WTC11 (cell line): ENCODE measurements around the gene HDLBP. TPM values are rescaled to one million over a fixed set of nuclear protein-coding genes. Genes with fewer than 3 reads are reported as not detected.
A peak's percentile ranks its signal among the peaks of the same experiment; 100 is the strongest.

ENCODE experiments used
- ATAC-seq: fragments of 200-7000 bp; cut with Tn5 transposase; 2 replicates; pipeline ENCODE4 v1.10.0; 2021; ENCODE audit warnings: mild to moderate bottlenecking, moderate library complexity
- CTCF ChIA-PET: fragments of 300-600 bp; sonication (Branson Sonifier 250); formaldehyde crosslinking; loops from one replicate; lab custom pipeline; 2021; ENCODE audit warnings: antibody characterized with exemption; lab: Charles Lee
- POLR2A ChIA-PET: fragments of 350-600 bp; sonication (Branson Sonifier 250); formaldehyde crosslinking; loops from one replicate; lab custom pipeline; 2021; ENCODE audit warnings: antibody characterized with exemption; lab: Charles Lee
- DNase-seq: peaks from one replicate; pipeline ENCODE4 v3.0.0; 2021; ENCODE audit warnings: low spot score
- H3K27ac Mint-ChIP-seq: 2 replicates; pipeline ENCODE4 v1.8.0; 2021; ENCODE audit warnings: mixed read lengths
- H3K27me3 Mint-ChIP-seq: 2 replicates; pipeline ENCODE4 v1.8.0; 2021; ENCODE audit warnings: low read depth, mild to moderate bottlenecking, moderate library complexity, mixed read lengths
- H3K36me3 Mint-ChIP-seq: 2 replicates; pipeline ENCODE4 v1.8.0; 2021; ENCODE audit warnings: mixed read lengths
- H3K4me1 Mint-ChIP-seq: 2 replicates; pipeline ENCODE4 v1.8.0; 2022; ENCODE audit warnings: mixed read lengths
- H3K4me3 Mint-ChIP-seq: 2 replicates; pipeline ENCODE4 v1.8.0; 2021; ENCODE audit warnings: mild to moderate bottlenecking, moderate library complexity, mixed read lengths
- H3K9me3 Mint-ChIP-seq: 2 replicates; pipeline ENCODE4 v1.8.0; 2021; ENCODE audit warnings: mixed read lengths
- ESRRA ChIP-seq: sonication (generic); formaldehyde crosslinking; IDR thresholded peaks from 2 replicates; pipeline ENCODE4 v1.8.1; 2022; ENCODE audit warnings: mild to moderate bottlenecking, missing genetic modification reagents, borderline replicate concordance
- HMGA2 ChIP-seq: fragments of 250-450 bp; sonication (Bioruptor Pico); IDR thresholded peaks from 2 replicates; pipeline ENCODE4 v1.4.0; 2021; ENCODE audit warnings: mild to moderate bottlenecking, moderate library complexity
- PRRX2 ChIP-seq: fragments of 250-450 bp; sonication (Bioruptor Pico); IDR thresholded peaks from 2 replicates; pipeline ENCODE4 v1.8.0; 2021; ENCODE audit warnings: mild to moderate bottlenecking
- SMAD4 ChIP-seq: sonication (generic); formaldehyde crosslinking; IDR thresholded peaks from 2 replicates; pipeline ENCODE4 v1.8.0; 2022; ENCODE audit warnings: mild to moderate bottlenecking, missing genetic modification reagents
- TEAD1 ChIP-seq: sonication (generic); formaldehyde crosslinking; IDR thresholded peaks from 2 replicates; pipeline ENCODE4 v1.8.0; 2022; ENCODE audit warnings: mild to moderate bottlenecking, missing genetic modification reagents
- total RNA-seq: library from RNA; stranded (reverse); gene quantifications from 3 replicates; pipeline ENCODE4 v1.2.3, GENCODE V29; 2021
- TF ChIP-seq, protein P1 (sequence below): fragments of 250-450 bp; sonication (Bioruptor Pico); IDR thresholded peaks from 2 replicates; pipeline ENCODE4 v1.9.0; 2021; ENCODE audit warnings: mild to moderate bottlenecking, borderline replicate concordance
- TF ChIP-seq, protein P2 (sequence below): fragments of 250-450 bp; sonication (Bioruptor Pico); IDR thresholded peaks from 2 replicates; pipeline ENCODE4 v2.1.2; 2022; ENCODE audit warnings: mild to moderate bottlenecking, moderate library complexity
- TF ChIP-seq, protein P3 (sequence below): fragments of 250-450 bp; sonication (Bioruptor Pico); IDR thresholded peaks from 2 replicates; pipeline ENCODE4 v1.8.0; 2021; ENCODE audit warnings: mild to moderate bottlenecking
- TF ChIP-seq, protein P4 (sequence below): sonication (generic); formaldehyde crosslinking; IDR thresholded peaks from 2 replicates; pipeline ENCODE4 v1.8.0; 2023; ENCODE audit warnings: mild to moderate bottlenecking, missing genetic modification reagents
- TF ChIP-seq, protein P5 (sequence below): sonication (generic); formaldehyde crosslinking; IDR thresholded peaks from 2 replicates; pipeline ENCODE4 v1.8.1; 2023; ENCODE audit warnings: mild to moderate bottlenecking, missing genetic modification reagents
- TF ChIP-seq, protein P6 (sequence below): sonication (generic); formaldehyde crosslinking; IDR thresholded peaks from 2 replicates; pipeline ENCODE4 v1.8.0; 2023; ENCODE audit warnings: missing genetic modification reagents, mild to moderate bottlenecking, borderline replicate concordance
- TF ChIP-seq, protein P7 (sequence below): sonication (generic); formaldehyde crosslinking; IDR thresholded peaks from 2 replicates; pipeline ENCODE4 v1.8.1; 2022; ENCODE audit warnings: mild to moderate bottlenecking, moderate library complexity, missing genetic modification reagents
- TF ChIP-seq, protein P8 (sequence below): sonication (generic); formaldehyde crosslinking; IDR thresholded peaks from 2 replicates; pipeline ENCODE4 v1.8.0; 2022; ENCODE audit warnings: mild to moderate bottlenecking, missing genetic modification reagents

Gene HDLBP
- total RNA-seq, 1 experiment from 2014 or later = 368 TPM

DNA sequence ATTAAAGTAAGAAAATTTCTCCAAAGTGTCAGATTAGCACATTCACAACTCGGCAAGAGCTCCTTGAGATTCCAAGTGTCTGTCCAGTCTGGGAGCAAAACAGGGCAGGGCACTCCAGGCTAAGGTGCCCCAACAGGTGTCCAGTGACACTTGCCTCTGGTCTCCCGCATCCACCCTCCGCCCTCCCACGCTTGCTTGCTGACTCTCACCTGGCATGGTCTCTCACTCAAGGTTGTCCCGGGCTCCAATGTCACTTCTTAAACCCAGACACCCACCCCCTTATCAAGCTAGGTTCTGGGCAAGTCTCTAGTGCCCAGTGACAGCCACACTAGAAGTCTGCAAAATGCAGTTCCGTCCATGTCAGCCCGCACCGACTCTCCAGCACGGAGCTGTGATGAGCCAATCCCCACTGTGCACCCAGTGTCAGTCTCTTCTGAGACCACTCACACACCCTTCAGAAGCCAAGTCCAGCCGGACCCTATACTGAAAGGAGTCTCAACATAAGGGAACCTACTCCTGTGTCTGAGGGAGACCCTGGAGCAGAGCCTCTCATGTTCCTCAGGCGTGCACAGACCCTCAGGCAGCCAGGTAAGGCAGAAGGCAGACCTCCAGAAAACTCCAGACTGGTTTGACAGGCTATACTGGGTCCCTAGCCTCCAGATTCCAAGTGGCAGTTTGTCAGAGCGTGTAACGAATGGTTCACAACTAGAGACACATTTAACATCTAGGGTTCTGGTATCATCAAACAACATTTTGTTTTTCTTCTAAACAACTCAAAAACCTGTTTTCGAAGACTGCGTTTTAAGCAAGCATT is 45.6 kb downstream of the HDLBP start (continued):
- TF ChIP-seq, protein P1, sequence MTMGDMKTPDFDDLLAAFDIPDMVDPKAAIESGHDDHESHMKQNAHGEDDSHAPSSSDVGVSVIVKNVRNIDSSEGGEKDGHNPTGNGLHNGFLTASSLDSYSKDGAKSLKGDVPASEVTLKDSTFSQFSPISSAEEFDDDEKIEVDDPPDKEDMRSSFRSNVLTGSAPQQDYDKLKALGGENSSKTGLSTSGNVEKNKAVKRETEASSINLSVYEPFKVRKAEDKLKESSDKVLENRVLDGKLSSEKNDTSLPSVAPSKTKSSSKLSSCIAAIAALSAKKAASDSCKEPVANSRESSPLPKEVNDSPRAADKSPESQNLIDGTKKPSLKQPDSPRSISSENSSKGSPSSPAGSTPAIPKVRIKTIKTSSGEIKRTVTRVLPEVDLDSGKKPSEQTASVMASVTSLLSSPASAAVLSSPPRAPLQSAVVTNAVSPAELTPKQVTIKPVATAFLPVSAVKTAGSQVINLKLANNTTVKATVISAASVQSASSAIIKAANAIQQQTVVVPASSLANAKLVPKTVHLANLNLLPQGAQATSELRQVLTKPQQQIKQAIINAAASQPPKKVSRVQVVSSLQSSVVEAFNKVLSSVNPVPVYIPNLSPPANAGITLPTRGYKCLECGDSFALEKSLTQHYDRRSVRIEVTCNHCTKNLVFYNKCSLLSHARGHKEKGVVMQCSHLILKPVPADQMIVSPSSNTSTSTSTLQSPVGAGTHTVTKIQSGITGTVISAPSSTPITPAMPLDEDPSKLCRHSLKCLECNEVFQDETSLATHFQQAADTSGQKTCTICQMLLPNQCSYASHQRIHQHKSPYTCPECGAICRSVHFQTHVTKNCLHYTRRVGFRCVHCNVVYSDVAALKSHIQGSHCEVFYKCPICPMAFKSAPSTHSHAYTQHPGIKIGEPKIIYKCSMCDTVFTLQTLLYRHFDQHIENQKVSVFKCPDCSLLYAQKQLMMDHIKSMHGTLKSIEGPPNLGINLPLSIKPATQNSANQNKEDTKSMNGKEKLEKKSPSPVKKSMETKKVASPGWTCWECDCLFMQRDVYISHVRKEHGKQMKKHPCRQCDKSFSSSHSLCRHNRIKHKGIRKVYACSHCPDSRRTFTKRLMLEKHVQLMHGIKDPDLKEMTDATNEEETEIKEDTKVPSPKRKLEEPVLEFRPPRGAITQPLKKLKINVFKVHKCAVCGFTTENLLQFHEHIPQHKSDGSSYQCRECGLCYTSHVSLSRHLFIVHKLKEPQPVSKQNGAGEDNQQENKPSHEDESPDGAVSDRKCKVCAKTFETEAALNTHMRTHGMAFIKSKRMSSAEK (CRISPR knock-in tag) = no peak
- no peak for TF ChIP-seq ESRRA (CRISPR knock-in tag)

DNA sequence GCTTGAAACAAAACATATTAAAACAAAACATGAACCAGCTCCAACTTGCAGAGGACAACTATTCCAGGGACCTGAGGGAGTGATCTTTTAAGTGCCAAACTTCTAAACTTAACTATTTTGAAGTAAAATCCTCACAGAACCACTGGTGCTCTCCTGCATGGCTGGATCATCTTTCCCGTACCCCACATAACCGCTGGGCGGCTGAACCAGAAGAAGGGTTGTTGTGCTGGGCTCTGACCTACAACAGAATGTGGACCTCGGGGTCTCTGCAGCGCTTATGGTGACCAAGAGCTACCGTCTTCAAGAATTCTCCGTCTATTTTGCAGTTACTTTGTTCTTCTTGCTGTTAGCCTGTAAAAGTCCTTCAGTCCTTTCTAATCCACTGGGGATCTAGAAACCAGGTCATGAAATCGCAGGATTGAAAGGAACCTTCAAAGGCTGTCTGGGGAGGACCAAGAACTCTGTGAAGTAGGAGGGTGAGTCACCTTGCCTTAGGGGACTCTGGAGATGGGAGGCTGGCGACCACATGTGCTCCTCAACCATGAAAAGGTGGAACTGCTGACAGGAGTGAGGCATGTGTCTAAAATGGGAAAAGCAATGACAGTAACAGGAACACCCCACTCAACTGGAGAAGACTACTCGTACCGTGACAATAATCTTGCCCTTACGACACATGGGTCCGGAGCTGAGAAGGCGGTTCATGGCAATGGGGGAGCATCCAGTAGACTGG is 46.6 kb downstream of the HDLBP start:
- Mint-ChIP-seq H3K27me3 (no peaks in the 10 kb centered on the region), H3K27ac (peak overlapping the region; percentile 20), H3K4me1 (peaks cover 38% of the 10 kb centered on the region), H3K9me3 (no peaks in the 10 kb centered on the region), H3K36me3 (peaks cover 29% of the 10 kb centered on the region), H3K4me3 (no peak overlapping the region)
- ATAC-seq = no peak
- no peak for DNase-seq
- ChIA-PET CTCF (interaction anchor here (1.2 kb wide), 1 partner anchor 123 kb away, joined by 3 read pairs; no protein-coding TSS in a partner anchor), POLR2A (interaction anchor here (0.5 kb wide), 1 partner anchor 430 kb away, joined by 3 read pairs; no protein-coding TSS in a partner anchor)
- TF ChIP-seq, protein P2, sequence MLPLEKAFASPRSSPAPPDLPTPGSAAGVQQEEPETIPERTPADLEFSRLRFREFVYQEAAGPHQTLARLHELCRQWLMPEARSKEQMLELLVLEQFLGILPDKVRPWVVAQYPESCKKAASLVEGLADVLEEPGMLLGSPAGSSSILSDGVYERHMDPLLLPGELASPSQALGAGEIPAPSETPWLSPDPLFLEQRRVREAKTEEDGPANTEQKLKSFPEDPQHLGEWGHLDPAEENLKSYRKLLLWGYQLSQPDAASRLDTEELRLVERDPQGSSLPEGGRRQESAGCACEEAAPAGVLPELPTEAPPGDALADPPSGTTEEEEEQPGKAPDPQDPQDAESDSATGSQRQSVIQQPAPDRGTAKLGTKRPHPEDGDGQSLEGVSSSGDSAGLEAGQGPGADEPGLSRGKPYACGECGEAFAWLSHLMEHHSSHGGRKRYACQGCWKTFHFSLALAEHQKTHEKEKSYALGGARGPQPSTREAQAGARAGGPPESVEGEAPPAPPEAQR (CRISPR knock-in tag) = no peak
- TF ChIP-seq, protein P3, sequence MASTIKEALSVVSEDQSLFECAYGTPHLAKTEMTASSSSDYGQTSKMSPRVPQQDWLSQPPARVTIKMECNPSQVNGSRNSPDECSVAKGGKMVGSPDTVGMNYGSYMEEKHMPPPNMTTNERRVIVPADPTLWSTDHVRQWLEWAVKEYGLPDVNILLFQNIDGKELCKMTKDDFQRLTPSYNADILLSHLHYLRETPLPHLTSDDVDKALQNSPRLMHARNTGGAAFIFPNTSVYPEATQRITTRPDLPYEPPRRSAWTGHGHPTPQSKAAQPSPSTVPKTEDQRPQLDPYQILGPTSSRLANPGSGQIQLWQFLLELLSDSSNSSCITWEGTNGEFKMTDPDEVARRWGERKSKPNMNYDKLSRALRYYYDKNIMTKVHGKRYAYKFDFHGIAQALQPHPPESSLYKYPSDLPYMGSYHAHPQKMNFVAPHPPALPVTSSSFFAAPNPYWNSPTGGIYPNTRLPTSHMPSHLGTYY (CRISPR knock-in tag) = no peak
- TF ChIP-seq, protein P4, sequence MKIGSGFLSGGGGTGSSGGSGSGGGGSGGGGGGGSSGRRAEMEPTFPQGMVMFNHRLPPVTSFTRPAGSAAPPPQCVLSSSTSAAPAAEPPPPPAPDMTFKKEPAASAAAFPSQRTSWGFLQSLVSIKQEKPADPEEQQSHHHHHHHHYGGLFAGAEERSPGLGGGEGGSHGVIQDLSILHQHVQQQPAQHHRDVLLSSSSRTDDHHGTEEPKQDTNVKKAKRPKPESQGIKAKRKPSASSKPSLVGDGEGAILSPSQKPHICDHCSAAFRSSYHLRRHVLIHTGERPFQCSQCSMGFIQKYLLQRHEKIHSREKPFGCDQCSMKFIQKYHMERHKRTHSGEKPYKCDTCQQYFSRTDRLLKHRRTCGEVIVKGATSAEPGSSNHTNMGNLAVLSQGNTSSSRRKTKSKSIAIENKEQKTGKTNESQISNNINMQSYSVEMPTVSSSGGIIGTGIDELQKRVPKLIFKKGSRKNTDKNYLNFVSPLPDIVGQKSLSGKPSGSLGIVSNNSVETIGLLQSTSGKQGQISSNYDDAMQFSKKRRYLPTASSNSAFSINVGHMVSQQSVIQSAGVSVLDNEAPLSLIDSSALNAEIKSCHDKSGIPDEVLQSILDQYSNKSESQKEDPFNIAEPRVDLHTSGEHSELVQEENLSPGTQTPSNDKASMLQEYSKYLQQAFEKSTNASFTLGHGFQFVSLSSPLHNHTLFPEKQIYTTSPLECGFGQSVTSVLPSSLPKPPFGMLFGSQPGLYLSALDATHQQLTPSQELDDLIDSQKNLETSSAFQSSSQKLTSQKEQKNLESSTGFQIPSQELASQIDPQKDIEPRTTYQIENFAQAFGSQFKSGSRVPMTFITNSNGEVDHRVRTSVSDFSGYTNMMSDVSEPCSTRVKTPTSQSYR (CRISPR knock-in tag) = no peak
- TF ChIP-seq, protein P5, sequence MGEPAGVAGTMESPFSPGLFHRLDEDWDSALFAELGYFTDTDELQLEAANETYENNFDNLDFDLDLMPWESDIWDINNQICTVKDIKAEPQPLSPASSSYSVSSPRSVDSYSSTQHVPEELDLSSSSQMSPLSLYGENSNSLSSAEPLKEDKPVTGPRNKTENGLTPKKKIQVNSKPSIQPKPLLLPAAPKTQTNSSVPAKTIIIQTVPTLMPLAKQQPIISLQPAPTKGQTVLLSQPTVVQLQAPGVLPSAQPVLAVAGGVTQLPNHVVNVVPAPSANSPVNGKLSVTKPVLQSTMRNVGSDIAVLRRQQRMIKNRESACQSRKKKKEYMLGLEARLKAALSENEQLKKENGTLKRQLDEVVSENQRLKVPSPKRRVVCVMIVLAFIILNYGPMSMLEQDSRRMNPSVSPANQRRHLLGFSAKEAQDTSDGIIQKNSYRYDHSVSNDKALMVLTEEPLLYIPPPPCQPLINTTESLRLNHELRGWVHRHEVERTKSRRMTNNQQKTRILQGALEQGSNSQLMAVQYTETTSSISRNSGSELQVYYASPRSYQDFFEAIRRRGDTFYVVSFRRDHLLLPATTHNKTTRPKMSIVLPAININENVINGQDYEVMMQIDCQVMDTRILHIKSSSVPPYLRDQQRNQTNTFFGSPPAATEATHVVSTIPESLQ = no peak
- TF ChIP-seq PRRX2 = no peak
- TF ChIP-seq, protein P6, sequence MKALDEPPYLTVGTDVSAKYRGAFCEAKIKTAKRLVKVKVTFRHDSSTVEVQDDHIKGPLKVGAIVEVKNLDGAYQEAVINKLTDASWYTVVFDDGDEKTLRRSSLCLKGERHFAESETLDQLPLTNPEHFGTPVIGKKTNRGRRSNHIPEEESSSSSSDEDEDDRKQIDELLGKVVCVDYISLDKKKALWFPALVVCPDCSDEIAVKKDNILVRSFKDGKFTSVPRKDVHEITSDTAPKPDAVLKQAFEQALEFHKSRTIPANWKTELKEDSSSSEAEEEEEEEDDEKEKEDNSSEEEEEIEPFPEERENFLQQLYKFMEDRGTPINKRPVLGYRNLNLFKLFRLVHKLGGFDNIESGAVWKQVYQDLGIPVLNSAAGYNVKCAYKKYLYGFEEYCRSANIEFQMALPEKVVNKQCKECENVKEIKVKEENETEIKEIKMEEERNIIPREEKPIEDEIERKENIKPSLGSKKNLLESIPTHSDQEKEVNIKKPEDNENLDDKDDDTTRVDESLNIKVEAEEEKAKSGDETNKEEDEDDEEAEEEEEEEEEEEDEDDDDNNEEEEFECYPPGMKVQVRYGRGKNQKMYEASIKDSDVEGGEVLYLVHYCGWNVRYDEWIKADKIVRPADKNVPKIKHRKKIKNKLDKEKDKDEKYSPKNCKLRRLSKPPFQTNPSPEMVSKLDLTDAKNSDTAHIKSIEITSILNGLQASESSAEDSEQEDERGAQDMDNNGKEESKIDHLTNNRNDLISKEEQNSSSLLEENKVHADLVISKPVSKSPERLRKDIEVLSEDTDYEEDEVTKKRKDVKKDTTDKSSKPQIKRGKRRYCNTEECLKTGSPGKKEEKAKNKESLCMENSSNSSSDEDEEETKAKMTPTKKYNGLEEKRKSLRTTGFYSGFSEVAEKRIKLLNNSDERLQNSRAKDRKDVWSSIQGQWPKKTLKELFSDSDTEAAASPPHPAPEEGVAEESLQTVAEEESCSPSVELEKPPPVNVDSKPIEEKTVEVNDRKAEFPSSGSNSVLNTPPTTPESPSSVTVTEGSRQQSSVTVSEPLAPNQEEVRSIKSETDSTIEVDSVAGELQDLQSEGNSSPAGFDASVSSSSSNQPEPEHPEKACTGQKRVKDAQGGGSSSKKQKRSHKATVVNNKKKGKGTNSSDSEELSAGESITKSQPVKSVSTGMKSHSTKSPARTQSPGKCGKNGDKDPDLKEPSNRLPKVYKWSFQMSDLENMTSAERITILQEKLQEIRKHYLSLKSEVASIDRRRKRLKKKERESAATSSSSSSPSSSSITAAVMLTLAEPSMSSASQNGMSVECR = no peak
- TF ChIP-seq, protein P7, sequence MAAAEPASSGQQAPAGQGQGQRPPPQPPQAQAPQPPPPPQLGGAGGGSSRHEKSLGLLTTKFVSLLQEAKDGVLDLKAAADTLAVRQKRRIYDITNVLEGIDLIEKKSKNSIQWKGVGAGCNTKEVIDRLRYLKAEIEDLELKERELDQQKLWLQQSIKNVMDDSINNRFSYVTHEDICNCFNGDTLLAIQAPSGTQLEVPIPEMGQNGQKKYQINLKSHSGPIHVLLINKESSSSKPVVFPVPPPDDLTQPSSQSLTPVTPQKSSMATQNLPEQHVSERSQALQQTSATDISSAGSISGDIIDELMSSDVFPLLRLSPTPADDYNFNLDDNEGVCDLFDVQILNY (CRISPR knock-in tag) = no peak
- TF ChIP-seq, protein P8, sequence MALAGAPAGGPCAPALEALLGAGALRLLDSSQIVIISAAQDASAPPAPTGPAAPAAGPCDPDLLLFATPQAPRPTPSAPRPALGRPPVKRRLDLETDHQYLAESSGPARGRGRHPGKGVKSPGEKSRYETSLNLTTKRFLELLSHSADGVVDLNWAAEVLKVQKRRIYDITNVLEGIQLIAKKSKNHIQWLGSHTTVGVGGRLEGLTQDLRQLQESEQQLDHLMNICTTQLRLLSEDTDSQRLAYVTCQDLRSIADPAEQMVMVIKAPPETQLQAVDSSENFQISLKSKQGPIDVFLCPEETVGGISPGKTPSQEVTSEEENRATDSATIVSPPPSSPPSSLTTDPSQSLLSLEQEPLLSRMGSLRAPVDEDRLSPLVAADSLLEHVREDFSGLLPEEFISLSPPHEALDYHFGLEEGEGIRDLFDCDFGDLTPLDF (CRISPR knock-in tag) = no peak
- TF ChIP-seq ESRRA (CRISPR knock-in tag) = no peak
- no peak for TF ChIP-seq HMGA2 (CRISPR knock-in tag)
- no peak for TF ChIP-seq SMAD4
- TF ChIP-seq TEAD1 = no peak
